HEK293 (cell line): ENCODE measurements around the gene LAPTM4A.

ENCODE experiments used
- CTCF ChIA-PET: fragments of 350-600 bp; formaldehyde crosslinking; extraction: SDS; loops from one replicate; lab custom pipeline; 2021; ENCODE audit warnings: antibody characterized with exemption; lab: Yijun Ruan, JAX
- POLR2A ChIA-PET: fragments of 300-600 bp; formaldehyde crosslinking; extraction: SDS; loops from one replicate; lab custom pipeline; 2020; ENCODE audit warnings: antibody characterized with exemption, inconsistent platforms; lab: Yijun Ruan, JAX
- H3K27ac ChIP-seq: fragments of 200-500 bp; sonication (Bioruptor generic); 2 replicates; pipeline ENCODE4 v1.5.1; 2014; ENCODE audit warnings: low read depth, low read length, control low read depth, inconsistent platforms; ENCODE audit errors: extremely low read depth
- H3K36me3 ChIP-seq, 2 experiments: fragments of 200-500 bp in 1 of 2; sonication (Bioruptor generic) in 1 of 2; 1 replicate in 1 of 2; 2 replicates in 1 of 2; pipeline ENCODE4 v1.5.1; 2014 to 2017; ENCODE audit warnings: inconsistent platforms in 2 of 2, low read length in 2 of 2; ENCODE audit not compliant: control insufficient read depth in 2 of 2, insufficient read depth in 1 of 2
- H3K4me1 ChIP-seq: fragments of 200-500 bp; sonication (Bioruptor generic); 2 replicates; pipeline ENCODE4 v1.5.1; 2014; ENCODE audit warnings: mild to moderate bottlenecking, low read length, inconsistent platforms; ENCODE audit not compliant: control insufficient read depth, insufficient read depth
- H3K4me3 ChIP-seq: 2 replicates; pipeline ENCODE4 v1.5.1; 2011; ENCODE audit warnings: low read depth, mild to moderate bottlenecking, control low read depth, low read length, moderate library complexity
- H3K9me3 ChIP-seq: fragments of 200-500 bp; sonication (Bioruptor generic); 2 replicates; pipeline ENCODE4 v1.5.1; 2014; ENCODE audit warnings: low read depth, low read length, inconsistent platforms; ENCODE audit not compliant: control insufficient read depth, insufficient read depth
- GLIS1 ChIP-seq: fragments of 450-650 bp; formaldehyde crosslinking; IDR thresholded peaks from 2 replicates; pipeline ENCODE4 v1.5.1; 2016; ENCODE audit warnings: missing biosample characterization, missing genetic modification characterization
- HOXC10 ChIP-seq: sonication (generic); formaldehyde crosslinking; IDR thresholded peaks from 2 replicates; pipeline ENCODE4 v1.8.1; 2023; ENCODE audit warnings: mild to moderate bottlenecking, missing genetic modification reagents
- IKZF3 ChIP-seq: fragments of 450-650 bp; IDR thresholded peaks from 2 replicates; pipeline ENCODE4 v1.5.0; 2018; ENCODE audit warnings: missing biosample characterization, mild to moderate bottlenecking, missing genetic modification characterization, moderate library complexity
- KLF1 ChIP-seq: fragments of 450-650 bp; formaldehyde crosslinking; IDR thresholded peaks from 2 replicates; pipeline ENCODE4 v1.5.1; 2016; ENCODE audit warnings: missing biosample characterization, missing genetic modification characterization
- KLF9 ChIP-seq: fragments of 450-650 bp; formaldehyde crosslinking; IDR thresholded peaks from 2 replicates; pipeline ENCODE4 v1.5.1; 2016; ENCODE audit warnings: missing biosample characterization, missing genetic modification characterization, low read depth
- PRDM1 ChIP-seq: fragments of 450-650 bp; formaldehyde crosslinking; IDR thresholded peaks from 2 replicates; pipeline ENCODE4; 2016; ENCODE audit warnings: missing biosample characterization, missing genetic modification characterization
- REPIN1 ChIP-seq: fragments of 450-650 bp; formaldehyde crosslinking; IDR thresholded peaks from 2 replicates; pipeline ENCODE4 v1.5.1; 2017; ENCODE audit warnings: missing biosample characterization, missing genetic modification characterization, low read depth
- SCRT2 ChIP-seq: fragments of 450-650 bp; formaldehyde crosslinking; IDR thresholded peaks from 2 replicates; pipeline ENCODE4 v1.5.1; 2016; ENCODE audit warnings: missing biosample characterization, missing genetic modification characterization
- YY2 ChIP-seq: fragments of 450-650 bp; formaldehyde crosslinking; IDR thresholded peaks from 2 replicates; pipeline ENCODE4 v1.5.1; 2016; ENCODE audit warnings: missing biosample characterization, missing genetic modification characterization
- ZFP41 ChIP-seq: fragments of 450-650 bp; formaldehyde crosslinking; IDR thresholded peaks from 2 replicates; pipeline ENCODE4 v1.5.1; 2016; ENCODE audit warnings: missing biosample characterization, missing genetic modification characterization, borderline replicate concordance
- ZFP69B ChIP-seq: fragments of 450-650 bp; formaldehyde crosslinking; IDR thresholded peaks from 2 replicates; pipeline ENCODE4 v1.5.1; 2016; ENCODE audit warnings: missing biosample characterization, missing genetic modification characterization
- ZNF121 ChIP-seq: fragments of 450-650 bp; formaldehyde crosslinking; IDR thresholded peaks from 2 replicates; pipeline ENCODE4 v1.5.1; 2016; ENCODE audit warnings: missing biosample characterization, missing genetic modification characterization
- ZNF202 ChIP-seq: fragments of 450-650 bp; formaldehyde crosslinking; IDR thresholded peaks from 2 replicates; pipeline ENCODE4 v1.5.1; 2016; ENCODE audit warnings: missing biosample characterization, missing genetic modification characterization, borderline replicate concordance
- ZNF211 ChIP-seq: fragments of 450-650 bp; formaldehyde crosslinking; IDR thresholded peaks from 2 replicates; pipeline ENCODE4 v1.5.1; 2016; ENCODE audit warnings: low read depth, missing biosample characterization, missing genetic modification characterization
- ZNF404 ChIP-seq: fragments of 450-650 bp; formaldehyde crosslinking; IDR thresholded peaks from 2 replicates; pipeline ENCODE4 v1.5.1; 2017; ENCODE audit warnings: missing biosample characterization, missing genetic modification characterization
- ZNF48 ChIP-seq: fragments of 450-650 bp; formaldehyde crosslinking; IDR thresholded peaks from 2 replicates; pipeline ENCODE4 v1.5.1; 2016; ENCODE audit warnings: missing biosample characterization, missing genetic modification characterization
- ZNF610 ChIP-seq: fragments of 450-650 bp; formaldehyde crosslinking; IDR thresholded peaks from 2 replicates; pipeline ENCODE4 v1.5.1; 2016; ENCODE audit warnings: missing biosample characterization, missing genetic modification characterization, borderline replicate concordance
- ZNF626 ChIP-seq: fragments of 450-650 bp; sonication (Bioruptor Pico); formaldehyde crosslinking; IDR thresholded peaks from 2 replicates; pipeline ENCODE4 v1.5.1; 2018; ENCODE audit warnings: missing biosample characterization, missing genetic modification characterization, inconsistent platforms
- ZNF747 ChIP-seq: fragments of 450-650 bp; formaldehyde crosslinking; IDR thresholded peaks from 2 replicates; pipeline ENCODE4 v1.5.1; 2016; ENCODE audit warnings: missing biosample characterization, missing genetic modification characterization
- ZNF843 ChIP-seq: fragments of 450-650 bp; formaldehyde crosslinking; IDR thresholded peaks from 2 replicates; pipeline ENCODE4 v1.5.1; 2016; ENCODE audit warnings: missing biosample characterization, missing genetic modification characterization
- TF ChIP-seq, protein P1 (sequence below): fragments of 450-650 bp; formaldehyde crosslinking; IDR thresholded peaks from 2 replicates; pipeline ENCODE4 v1.5.1; 2017; ENCODE audit warnings: missing biosample characterization, missing genetic modification characterization
- TF ChIP-seq, protein P2 (sequence below): fragments of 450-650 bp; formaldehyde crosslinking; IDR thresholded peaks from 2 replicates; pipeline ENCODE4 v1.5.1; 2017; ENCODE audit warnings: missing biosample characterization, missing genetic modification characterization
- TF ChIP-seq, protein P3 (sequence below): fragments of 450-650 bp; formaldehyde crosslinking; optimal IDR thresholded peaks from 2 replicates; pipeline ENCODE3; 2016; ENCODE audit warnings: missing biosample characterization, mild to moderate bottlenecking, missing genetic modification characterization
- TF ChIP-seq, protein P4 (sequence below): fragments of 450-650 bp; formaldehyde crosslinking; IDR thresholded peaks from 2 replicates; pipeline ENCODE4 v1.5.1; 2016; ENCODE audit warnings: missing biosample characterization, missing genetic modification characterization

Gene LAPTM4A

DNA sequence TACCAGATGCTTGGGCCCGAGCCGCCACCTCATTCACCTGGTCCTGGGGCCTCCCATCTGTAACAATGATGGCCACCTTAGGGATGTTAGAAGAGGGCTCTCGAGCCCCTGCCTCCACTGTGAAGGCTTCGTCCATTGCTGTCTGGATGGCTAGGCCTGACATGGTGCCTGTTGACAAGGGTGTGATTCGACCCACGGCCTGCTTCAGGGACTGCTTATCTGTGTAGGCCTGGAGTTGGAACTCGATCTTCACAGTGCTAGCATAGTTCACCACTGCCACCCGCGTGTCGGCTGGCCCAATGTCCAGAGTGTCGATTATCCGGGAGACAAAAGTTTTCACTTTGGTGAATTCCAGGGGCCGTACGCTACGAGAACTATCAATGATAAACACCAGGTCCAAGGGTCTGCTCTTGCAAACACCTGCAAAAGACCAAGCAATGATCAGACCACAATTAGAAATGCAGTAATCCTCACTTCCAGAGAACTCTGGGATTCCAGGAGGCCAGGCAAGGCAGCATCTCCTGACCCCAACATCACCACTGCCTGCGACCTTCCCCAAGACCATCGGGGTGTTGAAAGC lies 45.4 kb downstream of the LAPTM4A start:
- CTCF ChIA-PET: interaction anchor here (0.7 to 0.9 kb wide), 2 partner anchors 10 to 65 kb away, joined by 3 read pairs; no protein-coding TSS in a partner anchor
- H3K4me1 ChIP-seq: no peaks in the 10 kb centered on the region

DNA sequence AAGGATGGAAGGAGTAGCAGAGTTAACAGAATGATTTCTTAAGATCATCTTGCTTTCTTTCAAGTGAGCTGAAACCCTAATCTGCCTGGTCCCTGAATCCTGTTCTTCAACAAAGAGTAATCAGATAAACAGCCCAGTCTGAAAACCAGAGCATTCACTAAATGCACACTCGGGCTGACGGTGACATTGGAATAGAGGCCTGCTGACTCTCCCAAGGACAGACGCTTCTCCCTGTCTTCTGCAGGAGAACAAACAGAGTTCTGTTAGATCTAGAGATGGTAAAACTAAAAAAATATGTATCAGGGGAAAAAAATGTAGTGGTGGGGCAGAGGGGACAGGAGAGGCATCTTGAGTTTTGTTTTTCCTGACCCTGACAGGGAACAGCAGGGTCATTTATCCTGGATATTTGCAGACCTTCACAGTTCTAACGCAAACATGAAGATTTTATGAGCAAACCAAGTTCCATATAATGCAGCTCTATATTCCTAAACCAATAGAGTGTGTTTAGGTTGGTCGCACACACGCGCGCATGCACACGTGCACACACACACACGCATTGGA lies 46.3 kb downstream of the LAPTM4A start:
- no peak overlapping the region for H3K4me3 ChIP-seq
- no peaks in the 10 kb centered on the region for H3K4me1 ChIP-seq
- H3K36me3 ChIP-seq: no peaks in the 10 kb centered on the region
- ChIA-PET POLR2A (no interaction called here), CTCF (interaction anchor here (0.7 to 0.9 kb wide), 2 partner anchors 11 to 65 kb away, joined by 3 read pairs; no protein-coding TSS in a partner anchor)
- H3K9me3 ChIP-seq: no peaks in the 10 kb centered on the region
- no peak overlapping the region for H3K27ac ChIP-seq
- TF ChIP-seq, protein P1, sequence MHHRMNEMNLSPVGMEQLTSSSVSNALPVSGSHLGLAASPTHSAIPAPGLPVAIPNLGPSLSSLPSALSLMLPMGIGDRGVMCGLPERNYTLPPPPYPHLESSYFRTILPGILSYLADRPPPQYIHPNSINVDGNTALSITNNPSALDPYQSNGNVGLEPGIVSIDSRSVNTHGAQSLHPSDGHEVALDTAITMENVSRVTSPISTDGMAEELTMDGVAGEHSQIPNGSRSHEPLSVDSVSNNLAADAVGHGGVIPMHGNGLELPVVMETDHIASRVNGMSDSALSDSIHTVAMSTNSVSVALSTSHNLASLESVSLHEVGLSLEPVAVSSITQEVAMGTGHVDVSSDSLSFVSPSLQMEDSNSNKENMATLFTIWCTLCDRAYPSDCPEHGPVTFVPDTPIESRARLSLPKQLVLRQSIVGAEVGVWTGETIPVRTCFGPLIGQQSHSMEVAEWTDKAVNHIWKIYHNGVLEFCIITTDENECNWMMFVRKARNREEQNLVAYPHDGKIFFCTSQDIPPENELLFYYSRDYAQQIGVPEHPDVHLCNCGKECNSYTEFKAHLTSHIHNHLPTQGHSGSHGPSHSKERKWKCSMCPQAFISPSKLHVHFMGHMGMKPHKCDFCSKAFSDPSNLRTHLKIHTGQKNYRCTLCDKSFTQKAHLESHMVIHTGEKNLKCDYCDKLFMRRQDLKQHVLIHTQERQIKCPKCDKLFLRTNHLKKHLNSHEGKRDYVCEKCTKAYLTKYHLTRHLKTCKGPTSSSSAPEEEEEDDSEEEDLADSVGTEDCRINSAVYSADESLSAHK (tag by site-specific recombination): no peak
- TF ChIP-seq REPIN1 (no peak), HOXC10 (CRISPR knock-in tag) (no peak), KLF1 (no peak), ZNF48 (tag by site-specific recombination) (no peak), GLIS1 (no peak), ZNF747 (tag by site-specific recombination) (no peak), ZFP41 (tag by site-specific recombination) (no peak), ZNF843 (tag by site-specific recombination) (no peak), SCRT2 (tag by site-specific recombination) (no peak), YY2 (tag by site-specific recombination) (no peak), ZNF626 (tag by site-specific recombination) (no peak)

More for the DNA sequence above, 45.4 kb downstream of the LAPTM4A start:
- H3K27ac ChIP-seq: no peak overlapping the region
- H3K4me3 ChIP-seq: no peak overlapping the region
- H3K9me3 ChIP-seq: no peaks in the 10 kb centered on the region
- POLR2A ChIA-PET: no interaction called here
- H3K36me3 ChIP-seq: no peaks in the 10 kb centered on the region
- TF ChIP-seq REPIN1 (no peak), ZNF404 (no peak), ZFP41 (tag by site-specific recombination) (no peak), ZNF610 (tag by site-specific recombination) (no peak), ZNF202 (tag by site-specific recombination) (no peak), IKZF3 (tag by site-specific recombination) (no peak), ZNF626 (tag by site-specific recombination) (no peak), ZNF211 (no peak), KLF9 (tag by site-specific recombination) (no peak), ZFP69B (tag by site-specific recombination) (no peak), ZNF121 (no peak), PRDM1 (no peak)
- TF ChIP-seq, protein P2, sequence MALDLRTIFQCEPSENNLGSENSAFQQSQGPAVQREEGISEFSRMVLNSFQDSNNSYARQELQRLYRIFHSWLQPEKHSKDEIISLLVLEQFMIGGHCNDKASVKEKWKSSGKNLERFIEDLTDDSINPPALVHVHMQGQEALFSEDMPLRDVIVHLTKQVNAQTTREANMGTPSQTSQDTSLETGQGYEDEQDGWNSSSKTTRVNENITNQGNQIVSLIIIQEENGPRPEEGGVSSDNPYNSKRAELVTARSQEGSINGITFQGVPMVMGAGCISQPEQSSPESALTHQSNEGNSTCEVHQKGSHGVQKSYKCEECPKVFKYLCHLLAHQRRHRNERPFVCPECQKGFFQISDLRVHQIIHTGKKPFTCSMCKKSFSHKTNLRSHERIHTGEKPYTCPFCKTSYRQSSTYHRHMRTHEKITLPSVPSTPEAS (tag by site-specific recombination): no peak
- TF ChIP-seq, protein P3, sequence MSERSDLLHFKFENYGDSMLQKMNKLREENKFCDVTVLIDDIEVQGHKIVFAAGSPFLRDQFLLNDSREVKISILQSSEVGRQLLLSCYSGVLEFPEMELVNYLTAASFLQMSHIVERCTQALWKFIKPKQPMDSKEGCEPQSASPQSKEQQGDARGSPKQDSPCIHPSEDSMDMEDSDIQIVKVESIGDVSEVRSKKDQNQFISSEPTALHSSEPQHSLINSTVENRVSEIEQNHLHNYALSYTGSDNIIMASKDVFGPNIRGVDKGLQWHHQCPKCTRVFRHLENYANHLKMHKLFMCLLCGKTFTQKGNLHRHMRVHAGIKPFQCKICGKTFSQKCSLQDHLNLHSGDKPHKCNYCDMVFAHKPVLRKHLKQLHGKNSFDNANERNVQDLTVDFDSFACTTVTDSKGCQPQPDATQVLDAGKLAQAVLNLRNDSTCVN: no peak
- TF ChIP-seq, protein P4, sequence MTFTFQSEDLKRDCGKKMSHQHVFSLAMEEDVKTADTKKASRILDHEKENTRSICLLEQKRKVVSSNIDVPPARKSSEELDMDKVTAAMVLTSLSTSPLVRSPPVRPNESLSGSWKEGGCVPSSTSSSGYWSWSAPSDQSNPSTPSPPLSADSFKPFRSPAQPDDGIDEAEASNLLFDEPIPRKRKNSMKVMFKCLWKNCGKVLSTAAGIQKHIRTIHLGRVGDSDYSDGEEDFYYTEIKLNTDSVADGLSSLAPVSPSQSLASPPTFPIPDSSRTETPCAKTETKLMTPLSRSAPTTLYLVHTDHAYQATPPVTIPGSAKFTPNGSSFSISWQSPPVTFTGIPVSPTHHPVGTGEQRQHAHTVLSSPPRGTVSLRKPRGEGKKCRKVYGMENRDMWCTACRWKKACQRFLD: no peak
